SK-N-SH (cell line): ENCODE data around the gene RGS9BP. TPM values are rescaled to one million over a fixed set of nuclear protein-coding genes. Genes with fewer than 3 reads are reported as not detected.
A peak's percentile ranks its signal among the peaks of the same experiment; 100 is the strongest.
"Not testable (repeated sequence)": the region's sequence is repeated elsewhere in the genome, so short reads cannot be mapped to it uniquely, and the experiment has no call there.

Experiments used
- CTCF ChIA-PET: fragments of 300-600, 350-600 bp; formaldehyde crosslinking; extraction: SDS; loops from one replicate; lab custom pipeline; 2021; lab: Yijun Ruan, JAX
- POLR2A ChIA-PET: fragments of 350-600 bp; sonication (Branson Sonifier 250); formaldehyde crosslinking; extraction: SDS; loops from one replicate; lab custom pipeline; 2020; ENCODE audit warnings: antibody characterized with exemption, inconsistent platforms; lab: Yijun Ruan, JAX
- DNase-seq: peaks from one replicate; pipeline ENCODE4 v3.0.0; 2012
- H2AFZ ChIP-seq: fragments of 200-600 bp; sonication (generic); 2 replicates; pipeline ENCODE4 v1.8.1; 2016; ENCODE audit warnings: antibody characterized with exemption, mild to moderate bottlenecking, low read depth
- H3F3A ChIP-seq: fragments of 200-600 bp; sonication (generic); replicated peaks from 2 replicates; pipeline ENCODE3; 2016; ENCODE audit warnings: antibody characterized with exemption, mild to moderate bottlenecking; ENCODE audit not compliant: insufficient read depth
- H3K27ac ChIP-seq, 2 experiments: fragments of 200-500 bp in 1 of 2; fragments of 200-600 bp in 1 of 2; sonication (Bioruptor generic) in 1 of 2; sonication (generic), shearing (Covaris generic) in 1 of 2; 2 replicates each; pipeline versions ENCODE4 v1.5.1 to v1.6.1; 2014 to 2016; ENCODE audit warnings: low read depth in 2 of 2, inconsistent platforms in 1 of 2, low read length in 1 of 2, mild to moderate bottlenecking in 1 of 2, mixed read lengths in 1 of 2
- H3K27me3 ChIP-seq: fragments of 200-600 bp; sonication (generic), shearing (Covaris generic); 2 replicates; pipeline ENCODE4 v1.6.1; 2016; ENCODE audit warnings: mixed run types; ENCODE audit not compliant: insufficient read depth
- H3K36me3 ChIP-seq, 2 experiments: fragments of 200-500 bp in 1 of 2; fragments of 200-600 bp in 1 of 2; sonication (Bioruptor generic) in 1 of 2; sonication (generic) in 1 of 2; replicated peaks in 1 of 2; 2 replicates each; pipeline versions ENCODE3 to v1.5.1; 2014 to 2016; ENCODE audit warnings: low read length in 1 of 2, mild to moderate bottlenecking in 1 of 2; ENCODE audit not compliant: insufficient read depth in 2 of 2, control insufficient read depth in 1 of 2
- H3K4me1 ChIP-seq, 2 experiments: fragments of 200-500 bp in 1 of 2; fragments of 200-600 bp in 1 of 2; sonication (Bioruptor generic) in 1 of 2; sonication (generic), shearing (Covaris generic) in 1 of 2; 2 replicates each; pipeline versions ENCODE4 v1.5.1 to v1.6.1; 2014 to 2016; ENCODE audit warnings: low read depth in 1 of 2, low read length in 1 of 2, mixed run types in 1 of 2; ENCODE audit not compliant: insufficient read depth in 2 of 2, control insufficient read depth in 1 of 2
- H3K4me2 ChIP-seq: fragments of 200-600 bp; sonication (generic), shearing (Covaris generic); 2 replicates; pipeline ENCODE4 v1.6.1; 2017; ENCODE audit warnings: mixed run types
- H3K4me3 ChIP-seq, 2 experiments: fragments of 200-500 bp in 1 of 2; fragments of 200-600 bp in 1 of 2; sonication (Bioruptor generic) in 1 of 2; sonication (generic), shearing (Covaris generic) in 1 of 2; 2 replicates each; pipeline versions ENCODE4 v1.5.1 to v1.8.1; 2014 to 2016; ENCODE audit warnings: low read depth in 2 of 2, inconsistent platforms in 1 of 2, low read length in 1 of 2, mild to moderate bottlenecking in 1 of 2, mixed read lengths in 1 of 2, moderate library complexity in 1 of 2
- H3K79me2 ChIP-seq: fragments of 200-600 bp; sonication (generic); 2 replicates; pipeline ENCODE4 v1.8.1; 2017; ENCODE audit warnings: mild to moderate bottlenecking; ENCODE audit not compliant: insufficient read depth
- H3K9ac ChIP-seq: fragments of 200-600 bp; sonication (generic); 2 replicates; pipeline ENCODE4 v1.6.1; 2017; ENCODE audit warnings: mixed run types
- H3K9me2 ChIP-seq: fragments of 200-600 bp; sonication (generic); 2 replicates; pipeline ENCODE4 v1.6.1; 2017; ENCODE audit warnings: mixed run types
- H3K9me3 ChIP-seq: fragments of 200-600 bp; sonication (generic); 2 replicates; pipeline ENCODE4 v1.6.1; 2017; ENCODE audit warnings: mixed run types, mild to moderate bottlenecking, moderate library complexity
- H4K20me1 ChIP-seq: fragments of 200-600 bp; sonication (generic); 2 replicates; pipeline ENCODE4 v1.6.1; 2017; ENCODE audit warnings: mild to moderate bottlenecking, mixed run types; ENCODE audit not compliant: insufficient read depth
- WGBS: methylation state at CpG from one replicate; pipeline ENCODE4 v1.1.6; 2017; ENCODE audit warnings: low lambda C conversion rate; 5-methylcytosine and 5-hydroxymethylcytosine counted together
- polyA plus RNA-seq, 3 experiments: library from polyadenylated mRNA; depleted of rRNA; stranded (reverse); fragments of >200 nt; gene quantifications; 2 replicates each; pipeline ENCODE4 v1.2.3, GENCODE V29; 2012

RGS9BP gene
- polyA plus RNA-seq, 1 of the 3 experiments (the other 2 are of a cell fraction): 0.18 TPM

DNA sequence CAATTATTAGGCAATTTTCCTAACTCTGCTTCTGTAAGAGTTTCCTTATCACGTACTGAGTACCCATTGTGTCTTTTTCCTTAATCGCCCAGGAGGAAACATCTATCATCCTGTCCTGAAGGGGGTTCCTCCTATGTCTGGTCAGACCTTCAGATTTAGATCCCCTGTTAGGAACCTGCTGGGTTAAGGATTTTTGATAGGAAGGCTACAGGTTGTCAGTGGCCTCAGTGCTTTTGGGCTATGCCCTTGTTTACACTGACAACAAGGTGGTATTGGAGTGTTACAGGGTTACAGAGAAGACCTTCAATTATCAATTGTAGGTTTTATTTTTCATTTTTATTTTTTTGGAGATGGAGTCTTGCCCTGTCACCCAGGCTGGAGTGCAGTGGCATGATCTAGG, 19.2 kb downstream of the RGS9BP start:
- WGBS: 92% methylated on average over 2 of the region's 2 CpGs
- H3K27me3 ChIP-seq, CTCF ChIA-PET, DNase-seq, H3K9me2 ChIP-seq, POLR2A ChIA-PET, H3K9ac ChIP-seq, H2AFZ ChIP-seq, H3K27ac ChIP-seq, H3K9me3 ChIP-seq, H3F3A ChIP-seq: not testable (repeated sequence)
- Histone ChIP-seq H3K4me3 (0 out of 4 replicates have a peak overlapping the region, but pooled peaks of 1 of the 2 experiments have one; percentile 80), H3K79me2 (peaks cover 78% of the 10 kb centered on the region), H3K4me1 (peaks cover 0 to 16% of the 10 kb centered on the region in 2 experiments; a peak in 3 of 4 replicates), H3K4me2 (peak overlapping the region; percentile 96), H3K36me3 (peaks cover 22 to 29% of the 10 kb centered on the region in 2 experiments), H4K20me1 (peaks cover 24% of the 10 kb centered on the region; the same call in 1 of the 2 replicates)

DNA sequence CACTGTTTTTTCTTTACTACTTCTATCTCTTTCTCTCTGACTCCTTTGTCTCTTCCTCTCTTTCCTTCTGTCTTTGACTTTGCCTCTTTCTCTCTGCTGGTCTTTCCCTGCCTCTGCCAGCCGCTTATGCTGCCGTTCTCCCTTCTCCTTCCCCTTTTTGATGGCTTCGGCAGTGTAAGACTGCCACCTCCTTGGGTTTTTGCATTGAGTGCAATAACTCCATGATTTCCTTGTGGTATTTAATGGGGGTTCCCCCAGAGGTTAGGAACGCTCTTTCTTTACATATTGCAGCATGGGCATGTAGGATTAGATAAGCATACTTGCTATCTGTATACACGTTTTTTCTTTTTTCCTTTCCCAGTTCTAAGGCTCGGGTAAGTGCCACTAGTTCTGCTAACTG, 19.9 kb downstream of the RGS9BP start:
- H3F3A ChIP-seq, H3K4me3 ChIP-seq, H3K27me3 ChIP-seq, H3K27ac ChIP-seq, H3K9me3 ChIP-seq, POLR2A ChIA-PET, H3K4me2 ChIP-seq, CTCF ChIA-PET, H3K9ac ChIP-seq, H3K9me2 ChIP-seq, H2AFZ ChIP-seq, DNase-seq: not testable (repeated sequence)
- Histone ChIP-seq H3K4me1 (peaks cover 0 to 16% of the 10 kb centered on the region in 2 experiments; a peak in 3 of 4 replicates), H3K79me2 (peaks cover 85% of the 10 kb centered on the region), H4K20me1 (peaks cover 24% of the 10 kb centered on the region; the same call in 1 of the 2 replicates), H3K36me3 (peaks cover 22 to 35% of the 10 kb centered on the region in 2 experiments)
- WGBS: 84% methylated on average over 6 of the region's 6 CpGs

DNA sequence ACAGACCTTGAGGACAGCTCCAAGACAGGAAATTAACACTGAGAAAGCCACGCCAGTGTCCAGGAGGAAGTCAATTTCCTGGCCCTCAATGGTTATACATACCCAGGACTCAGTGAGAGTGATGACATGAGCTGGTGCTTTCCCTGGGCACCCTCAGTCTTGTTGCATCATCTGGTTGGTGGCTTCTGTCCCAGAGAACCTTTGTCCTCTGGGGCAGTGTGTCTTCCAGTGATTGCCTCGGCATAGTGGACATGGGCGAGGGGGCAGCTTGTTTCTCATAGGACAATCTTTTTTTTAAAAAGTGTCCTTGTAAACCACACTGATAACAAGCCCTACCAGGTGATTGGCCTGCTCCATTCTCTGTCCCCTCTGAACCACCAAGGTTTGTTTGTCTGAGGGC, 21.1 kb downstream of the RGS9BP start:
- CTCF ChIA-PET: not testable (repeated sequence)
- peaks cover 22 to 40% of the 10 kb centered on the region in 2 experiments for H3K36me3 ChIP-seq

DNA sequence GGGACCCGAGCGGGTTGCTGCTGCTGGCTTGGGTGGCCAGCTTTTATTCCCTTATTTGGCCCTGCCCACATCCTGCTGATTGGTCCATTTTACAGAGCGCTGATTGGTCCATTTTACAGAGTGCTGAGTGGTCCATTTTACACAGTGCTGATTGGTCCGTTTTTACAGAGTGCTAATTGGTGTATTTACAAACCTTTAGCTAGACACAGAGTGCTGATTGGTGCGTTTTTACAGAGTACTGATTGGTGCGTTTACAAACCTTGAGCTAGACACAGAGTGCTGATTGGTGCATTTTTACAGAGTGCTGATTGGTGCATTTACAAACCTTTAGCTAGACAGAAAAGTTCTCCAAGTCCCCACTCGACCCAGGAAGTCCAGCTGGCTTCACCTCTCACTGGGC, 24.5 kb downstream of the RGS9BP start:
- DNase-seq, H3K4me3 ChIP-seq, H3K27ac ChIP-seq, H3K9me2 ChIP-seq, H3K4me2 ChIP-seq, H3K9ac ChIP-seq, CTCF ChIA-PET, H3K27me3 ChIP-seq, H3K4me1 ChIP-seq, H3F3A ChIP-seq, H2AFZ ChIP-seq: not testable (repeated sequence)
- peaks cover 22 to 57% of the 10 kb centered on the region in 2 experiments for H3K36me3 ChIP-seq
- H3K9me3 ChIP-seq: peaks cover 13% of the 10 kb centered on the region; the same call in 1 of the 2 replicates
- peaks cover 34% of the 10 kb centered on the region; the same call in 1 of the 2 replicates for H4K20me1 ChIP-seq
- 87% methylated on average over 7 of the region's 7 CpGs for WGBS
- H3K79me2 ChIP-seq: peaks cover 100% of the 10 kb centered on the region
- POLR2A ChIA-PET: interaction anchor here (0.8 to 1.1 kb wide), 2 partner anchors 9 to 25 kb away, joined by 3 read pairs; partner anchors contain the start of genes NUDT19 and RGS9BP

More for the DNA sequence above, 21.1 kb downstream of the RGS9BP start:
- H3K27me3 ChIP-seq, H3K9me2 ChIP-seq, H3K9ac ChIP-seq, H3K4me2 ChIP-seq, DNase-seq, H3F3A ChIP-seq, H3K9me3 ChIP-seq, H3K27ac ChIP-seq, H2AFZ ChIP-seq, H3K4me3 ChIP-seq, POLR2A ChIA-PET: not testable (repeated sequence)
- peaks cover 0 to 11% of the 10 kb centered on the region in 2 experiments; a peak in 2 of 4 replicates for H3K4me1 ChIP-seq
- H3K79me2 ChIP-seq: peaks cover 98% of the 10 kb centered on the region
- WGBS: 88% methylated on average over 1 of the region's 3 CpGs
- peaks cover 25% of the 10 kb centered on the region; the same call in 1 of the 2 replicates for H4K20me1 ChIP-seq
